ENCODE measurements around the gene FBXO41. TPM values are rescaled to one million over a fixed set of nuclear protein-coding genes. Genes with fewer than 3 reads are reported as not detected.

FBXO41 gene
- total RNA-seq, 4 donors from 2014 or later = 1.1 to 8.2 (median 5.7) TPM

DNA sequence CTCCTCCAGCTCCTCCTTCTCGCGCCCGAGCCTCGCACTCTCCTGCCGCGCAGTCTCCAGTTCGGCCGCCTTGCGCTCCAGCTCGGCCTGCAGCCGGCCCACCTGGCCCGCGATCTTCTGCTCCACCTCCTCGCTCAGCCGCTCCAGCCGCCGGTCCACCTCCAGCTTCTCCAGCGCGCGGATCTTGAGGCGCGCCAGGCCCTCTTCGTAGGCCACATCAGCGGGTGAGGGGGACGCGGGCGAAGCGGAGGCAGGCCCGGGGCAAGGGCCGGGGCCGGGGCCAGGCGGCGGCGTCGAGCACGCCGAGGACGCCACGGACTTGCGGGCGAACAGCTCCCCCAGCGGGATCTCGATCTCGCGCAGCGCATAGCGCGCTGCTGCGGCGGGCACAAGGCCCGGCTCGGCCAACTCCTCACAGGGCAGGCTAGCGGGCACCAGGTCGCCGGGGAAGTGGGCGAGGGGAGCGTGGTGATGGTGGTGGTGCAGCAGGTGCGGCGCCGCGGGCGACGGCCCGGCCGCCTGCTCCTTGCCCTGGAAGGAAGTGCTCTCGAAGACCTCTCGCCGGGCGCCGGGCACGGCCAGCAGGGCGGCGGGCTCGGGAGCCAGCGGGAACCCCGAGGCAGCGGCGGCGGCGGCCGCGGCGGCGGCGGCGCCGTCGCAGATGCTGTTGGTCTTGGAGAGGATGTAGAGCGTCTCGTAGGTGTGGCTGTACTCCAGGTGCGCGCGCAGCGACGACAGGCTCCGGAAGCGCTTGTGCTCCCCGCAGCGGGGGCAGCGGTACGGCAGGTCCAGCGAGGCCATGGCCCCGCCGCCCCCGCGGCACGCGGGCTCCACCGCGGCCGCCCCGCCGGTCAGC, 15.2 kb downstream of the FBXO41 start:
- H3K9me3 ChIP-seq = no peaks in the 10 kb centered on the region
- peaks cover 15% of the 10 kb centered on the region for H3K4me1 ChIP-seq
- 4% methylated on average over 15 of the region's 113 CpGs for WGBS
- TF ChIP-seq EP300 (IDR thresholded peaks at IDR 0.05) (no peak), POLR2A (IDR thresholded peaks at IDR 0.05) (no peak), POLR2AphosphoS5 (IDR thresholded peaks at IDR 0.05) (no peak)
- TF ChIP-seq, protein P1, sequence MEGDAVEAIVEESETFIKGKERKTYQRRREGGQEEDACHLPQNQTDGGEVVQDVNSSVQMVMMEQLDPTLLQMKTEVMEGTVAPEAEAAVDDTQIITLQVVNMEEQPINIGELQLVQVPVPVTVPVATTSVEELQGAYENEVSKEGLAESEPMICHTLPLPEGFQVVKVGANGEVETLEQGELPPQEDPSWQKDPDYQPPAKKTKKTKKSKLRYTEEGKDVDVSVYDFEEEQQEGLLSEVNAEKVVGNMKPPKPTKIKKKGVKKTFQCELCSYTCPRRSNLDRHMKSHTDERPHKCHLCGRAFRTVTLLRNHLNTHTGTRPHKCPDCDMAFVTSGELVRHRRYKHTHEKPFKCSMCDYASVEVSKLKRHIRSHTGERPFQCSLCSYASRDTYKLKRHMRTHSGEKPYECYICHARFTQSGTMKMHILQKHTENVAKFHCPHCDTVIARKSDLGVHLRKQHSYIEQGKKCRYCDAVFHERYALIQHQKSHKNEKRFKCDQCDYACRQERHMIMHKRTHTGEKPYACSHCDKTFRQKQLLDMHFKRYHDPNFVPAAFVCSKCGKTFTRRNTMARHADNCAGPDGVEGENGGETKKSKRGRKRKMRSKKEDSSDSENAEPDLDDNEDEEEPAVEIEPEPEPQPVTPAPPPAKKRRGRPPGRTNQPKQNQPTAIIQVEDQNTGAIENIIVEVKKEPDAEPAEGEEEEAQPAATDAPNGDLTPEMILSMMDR (IDR thresholded peaks at IDR 0.05) = no peak
- peak overlapping the region; percentile 49 for H3K4me3 ChIP-seq
- peak in 1 of 2 donors; percentile 64 for DNase-seq (ENCODE audit: low spot score in 2 of 2)
- no peaks in the 10 kb centered on the region for H3K36me3 ChIP-seq
- no peak overlapping the region for H3K27ac ChIP-seq
- peaks cover 27% of the 10 kb centered on the region for H3K27me3 ChIP-seq

DNA sequence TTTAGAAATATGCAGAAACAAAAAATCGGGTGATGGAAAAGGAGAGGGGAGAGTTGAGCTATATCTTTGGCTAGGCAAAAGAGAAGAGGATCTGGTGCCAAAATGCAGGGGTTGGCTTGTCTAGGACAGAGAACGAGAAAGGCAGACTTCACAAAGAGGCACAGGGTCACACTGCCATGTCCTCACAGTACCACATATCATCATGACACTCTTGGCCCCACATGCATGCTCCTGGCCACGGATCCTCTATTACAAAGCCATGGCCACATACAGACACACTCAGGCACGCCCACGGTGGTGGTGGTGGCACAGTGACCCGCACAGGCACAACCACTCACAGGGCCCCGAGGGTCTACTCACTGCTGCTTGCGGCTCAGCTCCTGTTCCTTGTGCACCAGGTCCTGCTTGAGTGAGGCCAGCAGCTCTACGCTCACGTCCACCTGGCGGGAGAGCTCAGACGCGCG, 15.9 kb downstream of the FBXO41 start:
- Histone ChIP-seq H3K27ac (no peak overlapping the region), H3K27me3 (peaks cover 27% of the 10 kb centered on the region), H3K9me3 (no peaks in the 10 kb centered on the region), H3K36me3 (no peaks in the 10 kb centered on the region), H3K4me3 (peak overlapping the region; percentile 49), H3K4me1 (peaks cover 15% of the 10 kb centered on the region)
- DNase-seq (ENCODE audit: low spot score in 2 of 2) = peak in 1 of 2 donors; percentile 54
- WGBS = 32% methylated on average over 8 of the region's 14 CpGs
- no peak for TF ChIP-seq POLR2A (IDR thresholded peaks at IDR 0.05)
- no peak for TF ChIP-seq POLR2AphosphoS5 (IDR thresholded peaks at IDR 0.05)
- TF ChIP-seq EP300 (IDR thresholded peaks at IDR 0.05) = no peak
- TF ChIP-seq, protein P1 (IDR thresholded peaks at IDR 0.05) = no peak

DNA sequence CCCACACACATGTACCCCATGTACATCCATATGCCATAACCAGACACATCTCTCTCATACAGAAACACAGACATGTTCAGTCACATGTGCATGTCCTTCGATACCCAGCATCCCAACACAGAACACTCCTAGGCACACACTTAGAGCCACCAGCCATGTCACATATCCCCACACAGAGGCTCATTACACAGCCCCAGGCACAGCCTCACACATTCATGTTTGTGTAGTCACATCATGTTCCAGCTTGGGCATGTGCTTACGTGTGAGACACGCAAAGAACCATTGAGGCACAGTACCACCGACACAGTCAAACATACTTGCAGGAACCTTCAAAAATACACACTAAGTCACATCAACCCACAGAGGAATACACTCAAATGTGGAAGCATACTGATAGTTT, 17.3 kb downstream of the FBXO41 start:
- Histone ChIP-seq H3K27me3 (peaks cover 27% of the 10 kb centered on the region), H3K4me3 (no peak overlapping the region), H3K27ac (no peak overlapping the region), H3K9me3 (no peaks in the 10 kb centered on the region), H3K36me3 (no peaks in the 10 kb centered on the region), H3K4me1 (peaks cover 15% of the 10 kb centered on the region)
- TF ChIP-seq, protein P1 (IDR thresholded peaks at IDR 0.05) = no peak
- TF ChIP-seq POLR2A (IDR thresholded peaks at IDR 0.05) (no peak), EP300 (IDR thresholded peaks at IDR 0.05) (no peak), POLR2AphosphoS5 (IDR thresholded peaks at IDR 0.05) (no peak)
- no peak for DNase-seq (ENCODE audit: low spot score in 2 of 2)
- 98% methylated on average over 4 of the region's 4 CpGs for WGBS

DNA sequence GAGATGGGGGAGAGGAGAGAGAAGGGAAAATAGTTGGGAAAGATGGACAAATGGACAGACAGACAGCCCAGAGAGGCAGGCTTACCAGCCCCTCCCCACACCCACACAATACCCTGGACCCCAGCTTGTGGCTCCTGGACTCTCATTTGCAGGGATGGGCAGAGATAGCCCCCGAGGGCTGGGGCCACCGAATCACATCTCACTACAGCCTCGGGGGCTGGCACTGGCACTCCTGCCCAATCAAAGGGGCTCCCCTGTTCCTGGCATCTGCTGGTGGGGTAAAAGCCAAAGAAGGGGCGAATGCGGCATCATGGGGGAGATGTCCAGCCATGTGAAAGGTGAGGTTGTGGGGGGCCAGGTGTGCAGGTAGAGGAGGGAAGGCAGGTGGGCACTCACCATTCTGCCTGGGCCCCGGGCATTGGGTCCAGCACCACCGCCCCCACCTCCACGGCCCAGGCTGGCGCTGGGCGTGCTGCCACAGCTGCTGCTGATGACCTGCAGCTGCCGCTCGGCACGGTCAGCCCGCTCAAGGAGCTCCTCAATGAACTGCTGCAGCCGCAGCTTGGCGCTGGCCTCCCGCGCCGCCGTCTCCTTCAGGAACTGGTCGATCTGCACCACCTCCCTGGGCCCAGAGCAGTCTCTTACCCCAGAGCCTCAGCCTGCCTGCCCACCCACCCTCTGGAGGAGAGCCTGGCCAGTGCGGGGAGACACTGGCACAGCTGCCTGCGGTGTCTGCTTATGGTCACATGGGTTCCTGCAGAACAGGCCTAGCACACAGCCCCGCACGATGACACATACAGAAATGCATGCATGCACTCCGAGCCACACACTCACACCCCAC, 18.0 kb downstream of the FBXO41 start:
- peaks cover 15% of the 10 kb centered on the region for H3K4me1 ChIP-seq
- TF ChIP-seq POLR2AphosphoS5 (IDR thresholded peaks at IDR 0.05) (no peak), POLR2A (IDR thresholded peaks at IDR 0.05) (no peak), EP300 (IDR thresholded peaks at IDR 0.05) (no peak)
- TF ChIP-seq, protein P1 (IDR thresholded peaks at IDR 0.05) = no peak
- peak in 1 of 2 donors; percentile 53 for DNase-seq (ENCODE audit: low spot score in 2 of 2)
- peaks cover 27% of the 10 kb centered on the region for H3K27me3 ChIP-seq
- no peaks in the 10 kb centered on the region for H3K36me3 ChIP-seq
- no peak overlapping the region for H3K27ac ChIP-seq
- H3K9me3 ChIP-seq = no peaks in the 10 kb centered on the region
- 90% methylated on average over 6 of the region's 26 CpGs for WGBS
- H3K4me3 ChIP-seq = no peak overlapping the region

Data from suprapubic skin (tissue), 4 donors.